ENCODE measurements around the gene TMEM131.
"Not testable (repeated sequence)": the region's sequence is repeated elsewhere in the genome, so short reads cannot be mapped to it uniquely, and the experiment has no call there.

The TMEM131 gene

GRCh38 chr2:97714084-97714949 is 281.4 kb downstream of the TMEM131 start:
- no peak for DNase-seq (ENCODE audit: extremely low read depth in 1 of 2, low read depth in 1 of 2)

- DNase-seq (ENCODE audit: extremely low read depth in 1 of 2, low read depth in 1 of 2): peak in 1 of 2 donors; percentile 33
These were observed 282.3 kb downstream of the TMEM131 start, which contains the start of gene ZAP70 for GRCh38 chr2:97713296-97714083. TSS of gene ZAP70 (plus strand) at chr2:97713576. CDS start at chr2:97724037, 10,461 bp downstream.

GRCh38 chr2:97712693-97713295 is 283.0 kb downstream of the TMEM131 start:
- DNase-seq (ENCODE audit: extremely low read depth in 1 of 2, low read depth in 1 of 2): peak in 1 of 2 donors; percentile 39

- not testable (repeated sequence) for DNase-seq (ENCODE audit: extremely low read depth in 1 of 2, low read depth in 1 of 2)
These were observed 283.6 kb downstream of the TMEM131 start for GRCh38 chr2:97712175-97712574.

- DNase-seq (ENCODE audit: extremely low read depth in 1 of 2, low read depth in 1 of 2): no peak
These were observed 284.4 kb downstream of the TMEM131 start for GRCh38 chr2:97711394-97711711.

- no peak for DNase-seq (ENCODE audit: extremely low read depth in 1 of 2, low read depth in 1 of 2)
These were observed 287.1 kb downstream of the TMEM131 start for GRCh38 chr2:97708608-97709007.

GRCh38 chr2:97708048-97708380 is 287.7 kb downstream of the TMEM131 start:
- DNase-seq (ENCODE audit: extremely low read depth in 1 of 2, low read depth in 1 of 2): no peak

- DNase-seq (ENCODE audit: extremely low read depth in 1 of 2, low read depth in 1 of 2): no peak
These were observed 288.2 kb downstream of the TMEM131 start for GRCh38 chr2:97707362-97708047.

GRCh38 chr2:97706708-97707345 is 288.9 kb downstream of the TMEM131 start:
- DNase-seq (ENCODE audit: extremely low read depth in 1 of 2, low read depth in 1 of 2): no peak

All from stimulated activated CD8-positive, alpha-beta memory T cell treated with anti-CD3 and anti-CD28 coated beads, Interleukin-7, amount 100 ng/mL, for 48 hours (primary cell).